ENCODE data around the gene UBTD2.

Gene UBTD2

GRCh38 chr5:172166030-172166826, 117.3 kb downstream of the UBTD2 start:
- peak; percentile 27 for DNase-seq

DNA sequence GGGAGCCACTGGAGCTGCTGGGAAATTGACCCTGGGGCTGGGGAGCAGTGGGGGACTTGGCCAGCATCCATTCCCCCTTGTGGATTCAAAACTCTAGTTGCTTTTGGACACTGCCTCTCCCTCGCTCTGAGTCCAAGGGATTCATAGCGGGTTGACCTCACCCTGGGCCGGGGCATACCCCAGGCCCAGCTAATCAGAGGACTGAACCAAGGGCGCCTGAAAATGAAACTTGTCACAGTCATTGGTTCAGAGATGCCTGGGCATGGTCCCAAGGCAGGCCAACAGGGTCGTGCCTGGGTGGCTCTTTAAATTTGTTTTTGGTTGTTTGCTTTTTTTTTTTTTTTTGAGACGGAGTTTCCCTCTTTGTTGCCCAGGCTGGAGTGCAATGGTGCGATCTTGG, 118.1 kb downstream of the UBTD2 start:
- DNase-seq, result no peak

DNA sequence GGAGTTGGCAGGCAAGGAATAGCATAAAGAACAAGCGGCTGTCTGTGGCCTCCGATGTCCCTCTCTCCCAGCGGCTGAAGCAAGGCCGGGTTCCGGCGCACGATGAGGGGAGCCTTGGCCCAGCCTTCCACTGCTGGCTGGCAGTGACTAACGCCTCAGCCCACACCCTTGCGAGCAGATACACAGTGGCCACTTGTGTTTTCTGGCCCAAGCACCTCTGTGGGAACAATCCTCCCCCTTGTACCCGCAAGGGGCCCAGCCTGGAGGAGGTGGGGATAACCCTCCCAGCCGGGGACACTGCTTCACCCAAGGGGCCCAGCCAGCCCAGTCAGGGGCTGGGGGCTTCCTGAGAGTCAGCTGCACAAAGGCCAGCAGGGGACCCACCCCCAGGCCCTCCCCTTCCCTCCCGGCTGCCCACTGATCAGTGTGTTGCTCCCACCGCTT, 118.8 kb downstream of the UBTD2 start:
- no peak for DNase-seq

DNA sequence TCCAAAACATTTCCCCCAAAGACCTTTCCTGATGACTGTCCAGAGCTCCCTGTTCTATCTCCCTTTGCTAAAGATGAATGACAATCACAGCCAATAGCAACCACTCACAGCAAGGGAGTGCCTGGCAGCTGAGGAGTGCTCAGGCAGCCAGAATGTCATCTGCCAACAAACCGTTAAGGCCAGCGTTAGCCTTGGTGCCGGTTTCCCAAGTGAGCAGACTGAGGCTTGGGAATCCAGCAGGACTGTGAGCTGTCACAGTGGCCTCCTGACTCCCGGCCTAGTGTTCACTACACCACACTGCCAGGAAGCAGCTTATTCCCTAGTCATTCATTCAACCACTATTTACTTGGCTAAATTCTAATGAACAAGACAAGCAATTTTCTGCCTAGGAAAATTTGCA, 120.2 kb downstream of the UBTD2 start:
- DNase-seq, result no peak

GRCh38 chr5:172162987-172163343, 120.6 kb downstream of the UBTD2 start:
- DNase-seq, result no peak

- peak; percentile 46 for DNase-seq
Measured at GRCh38 chr5:172162323-172162986, 121.1 kb downstream of the UBTD2 start.

GRCh38 chr5:172160506-172160905, 123.1 kb downstream of the UBTD2 start:
- DNase-seq, result no peak

Measured in fibroblast of upper back skin (primary cell).